ENCODE measurements around the gene NIN.

The NIN gene

GRCh38 chr14:50830932-50831725 is at the start of gene NIN:
Gene NIN, minus strand, starts transcription at chr14:50831162. Its CDS starts 9,106 bp downstream, at chr14:50822056.
- peak in 1 of 3 donors; percentile 55 for DNase-seq (ENCODE audit: low read depth in 3 of 3, low spot score in 1 of 3)

DNA sequence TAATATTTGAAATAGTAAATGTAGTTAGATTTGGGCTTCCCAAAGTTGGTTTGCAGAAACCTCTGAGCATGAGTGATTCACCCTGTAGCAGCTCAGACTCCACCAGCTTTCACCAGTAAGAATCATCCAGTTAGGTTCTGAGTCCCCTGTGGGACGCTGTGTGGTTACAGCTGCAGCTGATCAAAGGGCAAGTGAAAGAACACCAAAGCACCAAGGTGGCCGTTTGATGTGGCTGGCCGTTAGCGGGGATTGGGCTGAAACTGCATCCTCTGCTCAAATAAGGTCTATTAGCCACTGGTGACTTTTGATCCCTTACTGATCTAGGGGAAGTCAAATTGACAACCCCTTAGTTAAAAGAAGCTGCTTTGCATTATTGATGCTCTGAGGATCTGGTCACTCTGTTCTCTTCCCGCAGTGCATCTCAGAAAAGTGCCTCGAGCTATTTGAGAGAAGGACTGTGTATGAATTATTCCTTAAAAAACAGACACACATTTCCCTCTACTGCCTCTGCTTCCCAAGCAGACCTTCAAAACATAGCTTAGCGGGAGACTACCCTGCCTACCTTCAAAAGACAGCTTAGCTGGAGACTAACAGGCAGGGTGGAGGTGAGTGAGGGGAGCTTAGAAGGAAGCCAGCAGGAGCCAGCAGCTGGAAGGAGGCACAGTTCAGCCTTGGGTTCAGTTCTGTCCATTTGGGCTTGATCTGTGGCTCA is 44.6 kb upstream of the NIN start:
- DNase-seq (ENCODE audit: low read depth in 3 of 3, low spot score in 1 of 3) = peak in 1 of 3 donors; percentile 15

- DNase-seq (ENCODE audit: low read depth in 3 of 3, low spot score in 1 of 3) = no peak
Observed at GRCh38 chr14:50874757-50875156, 43.8 kb upstream of the NIN start.

DNA sequence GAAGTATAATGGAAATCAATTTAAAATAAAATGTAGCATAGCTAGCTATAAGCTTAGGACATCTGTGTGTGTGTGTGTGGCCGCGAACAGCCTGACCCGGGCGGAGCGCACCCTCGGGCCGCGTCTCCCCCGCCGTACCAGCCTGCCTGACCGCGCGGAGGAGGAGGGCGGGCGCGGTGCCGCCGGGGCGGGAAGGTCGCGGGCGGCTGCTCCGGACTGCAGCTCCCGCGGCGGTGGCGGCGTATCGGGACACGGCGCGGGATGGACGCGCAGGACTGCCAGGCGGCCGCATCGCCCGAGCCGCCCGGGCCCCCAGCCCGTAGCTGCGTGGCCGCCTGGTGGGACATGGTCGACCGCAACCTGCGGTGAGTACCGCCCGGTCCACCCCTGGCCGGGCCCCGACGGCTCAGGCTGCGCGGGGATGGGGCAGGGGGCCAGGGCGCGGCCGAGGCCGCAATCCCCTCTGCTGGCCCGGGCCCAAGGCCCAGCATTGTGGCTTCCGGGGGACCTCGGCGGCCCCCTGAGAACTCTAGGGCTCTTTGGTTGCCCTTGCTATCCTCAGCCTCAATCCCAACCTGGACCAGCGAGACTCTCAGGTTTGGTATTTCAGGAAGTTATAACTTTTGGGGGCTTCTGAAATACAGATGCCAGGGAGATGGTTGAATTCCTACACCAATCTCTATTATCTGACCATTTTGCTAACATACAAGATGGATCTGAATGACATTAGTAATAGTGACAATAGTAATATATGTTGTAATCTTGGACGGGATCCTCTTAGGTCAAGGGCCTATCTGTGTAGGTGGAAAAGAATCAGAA is 41.2 kb upstream of the NIN start, which contains the start of gene ABHD12B:
TSS of gene ABHD12B (plus strand) at position 140 of the 819 bp plus-strand sequence. CDS start at position 262, 122 bp downstream.
- no peak for DNase-seq (ENCODE audit: low read depth in 3 of 3, low spot score in 1 of 3)

DNA sequence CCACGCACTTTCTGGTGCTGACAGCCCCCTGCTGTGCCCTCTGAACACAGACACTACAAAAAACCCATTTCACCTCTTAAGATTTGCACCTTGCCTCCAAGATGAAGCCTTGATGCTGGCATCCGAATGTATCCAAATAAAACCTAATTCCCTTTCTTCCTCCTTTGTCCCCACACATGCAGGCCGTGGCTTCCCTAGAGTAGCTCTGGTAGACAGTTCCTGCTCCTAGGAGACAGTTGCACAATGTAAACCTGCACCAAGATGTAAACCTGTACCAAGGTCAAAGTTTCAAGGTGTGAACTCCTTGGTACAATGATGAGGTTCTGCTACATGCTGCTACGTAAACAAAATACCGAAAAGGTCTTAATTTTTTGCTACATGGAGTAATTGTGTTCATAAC is 40.3 kb upstream of the NIN start:
- DNase-seq (ENCODE audit: low read depth in 3 of 3, low spot score in 1 of 3) = no peak

GRCh38 chr14:50865391-50866076 is 34.6 kb upstream of the NIN start:
- no peak for DNase-seq (ENCODE audit: low read depth in 3 of 3, low spot score in 1 of 3)

GRCh38 chr14:50864946-50865345 is 34.0 kb upstream of the NIN start:
- no peak for DNase-seq (ENCODE audit: low read depth in 3 of 3, low spot score in 1 of 3)

DNA sequence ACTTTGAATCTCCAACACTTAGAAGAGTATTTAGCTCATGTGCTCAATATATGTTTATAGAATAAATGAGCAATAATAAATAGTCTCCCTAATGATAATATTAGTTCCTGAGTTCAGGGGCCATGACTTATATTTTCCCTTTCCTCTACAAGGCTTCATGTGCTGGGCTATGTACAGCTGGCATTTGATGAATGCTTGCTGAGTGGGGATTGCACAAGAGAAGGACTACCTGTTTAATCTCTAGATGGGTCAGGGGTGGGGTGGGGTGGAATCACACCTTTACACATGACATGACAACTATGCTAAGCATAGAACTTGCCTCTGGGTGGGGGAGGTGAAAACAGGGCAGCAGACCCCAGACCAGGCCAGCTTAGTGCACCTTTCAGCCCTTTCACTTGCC is 33.3 kb upstream of the NIN start:
- DNase-seq (ENCODE audit: low read depth in 3 of 3, low spot score in 1 of 3) = no peak

DNA sequence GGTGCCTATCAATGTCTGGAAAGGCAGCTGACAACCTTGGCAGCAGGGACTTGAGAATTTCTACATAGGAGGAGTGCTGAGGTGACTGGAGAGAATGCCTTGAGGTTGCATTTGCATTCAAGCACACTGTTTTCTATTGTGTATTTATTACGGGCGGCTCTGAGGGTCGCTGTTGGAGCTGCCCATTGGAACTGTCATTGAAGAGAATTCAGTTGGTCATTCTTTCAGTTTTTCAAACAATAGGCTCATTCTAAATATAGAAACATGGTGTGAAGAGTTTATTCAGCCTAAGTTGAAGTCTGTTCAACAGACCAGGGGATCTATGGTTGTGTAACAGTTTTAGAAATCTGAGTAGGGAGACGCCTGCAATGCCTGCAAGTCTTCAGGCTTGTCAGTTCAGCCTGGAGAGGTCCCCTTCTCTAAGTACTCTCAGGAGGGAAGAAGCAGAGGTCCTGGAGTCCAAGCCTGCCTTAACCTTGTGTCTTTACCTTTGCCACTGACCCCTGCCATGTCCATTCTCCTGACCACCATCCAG is 31.1 kb upstream of the NIN start:
- no peak for DNase-seq (ENCODE audit: low read depth in 3 of 3, low spot score in 1 of 3)

- DNase-seq (ENCODE audit: low read depth in 3 of 3, low spot score in 1 of 3) = peak; percentile 75 to 84 (median 76)
Observed at GRCh38 chr14:50860478-50861086, 29.6 kb upstream of the NIN start.

GRCh38 chr14:50859296-50859624 is 28.3 kb upstream of the NIN start:
- no peak for DNase-seq (ENCODE audit: low read depth in 3 of 3, low spot score in 1 of 3)

DNA sequence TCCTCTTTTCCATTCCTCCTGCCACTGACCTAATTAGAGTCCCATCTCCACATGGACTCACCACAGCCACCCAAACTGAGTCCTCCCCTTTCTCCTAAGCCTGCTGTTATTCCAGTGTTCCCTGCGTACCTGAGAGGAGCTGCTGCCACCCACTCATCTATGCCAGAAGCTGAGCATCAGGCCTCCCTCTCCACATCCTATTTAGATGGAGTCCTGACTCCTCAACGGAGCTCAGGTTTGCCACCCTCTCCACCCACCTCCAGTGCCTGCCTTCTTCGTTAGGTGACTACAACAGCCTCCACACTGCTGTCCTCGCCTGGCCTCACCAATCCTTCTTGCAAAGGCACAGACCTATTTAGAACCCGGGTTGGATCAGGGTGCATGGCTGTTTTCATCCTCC is 25.7 kb upstream of the NIN start:
- no peak for DNase-seq (ENCODE audit: low read depth in 3 of 3, low spot score in 1 of 3)

GRCh38 chr14:50855558-50855957 is 24.6 kb upstream of the NIN start:
- no peak for DNase-seq (ENCODE audit: low read depth in 3 of 3, low spot score in 1 of 3)

DNA sequence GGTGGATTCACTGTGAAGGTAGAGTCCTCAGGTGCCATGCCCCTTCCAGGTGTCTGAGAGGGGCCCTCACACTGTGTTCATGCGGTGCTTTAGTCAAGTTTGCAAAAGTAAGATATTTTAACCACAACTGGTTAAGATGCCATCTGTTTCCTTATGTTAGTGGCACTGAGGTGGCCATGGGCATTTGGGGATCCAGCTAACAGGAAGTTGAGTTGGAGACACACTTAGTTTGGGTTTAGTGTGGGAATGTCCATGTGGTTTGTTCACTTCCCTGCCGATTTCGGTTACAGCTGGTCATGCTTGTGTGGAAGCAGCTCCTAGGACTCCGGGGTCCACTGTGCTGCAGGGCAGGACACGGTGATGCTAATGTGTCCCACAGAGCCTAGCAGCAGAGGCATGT is 23.6 kb upstream of the NIN start:
- DNase-seq (ENCODE audit: low read depth in 3 of 3, low spot score in 1 of 3) = no peak

DNA sequence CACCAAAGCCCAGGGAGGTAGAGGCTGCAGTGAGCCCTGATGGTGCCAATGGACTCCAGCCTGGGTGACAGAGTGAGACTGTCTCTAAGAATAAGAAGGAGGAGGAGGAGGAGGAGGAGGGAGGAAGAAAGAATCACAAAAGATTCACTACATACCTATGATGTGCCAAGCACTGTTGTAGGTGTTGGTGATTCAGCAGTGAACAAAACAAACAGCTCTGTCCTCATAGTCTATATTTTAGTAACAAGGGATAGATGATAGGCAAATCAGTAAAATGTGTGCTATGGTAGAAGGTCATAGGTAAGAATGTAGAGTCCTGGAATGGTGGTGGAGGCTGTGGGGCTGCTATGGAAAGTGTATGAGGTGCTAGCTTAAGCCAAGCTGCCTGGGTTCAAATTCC is 22.9 kb upstream of the NIN start:
- no peak for DNase-seq (ENCODE audit: low read depth in 3 of 3, low spot score in 1 of 3)

DNA sequence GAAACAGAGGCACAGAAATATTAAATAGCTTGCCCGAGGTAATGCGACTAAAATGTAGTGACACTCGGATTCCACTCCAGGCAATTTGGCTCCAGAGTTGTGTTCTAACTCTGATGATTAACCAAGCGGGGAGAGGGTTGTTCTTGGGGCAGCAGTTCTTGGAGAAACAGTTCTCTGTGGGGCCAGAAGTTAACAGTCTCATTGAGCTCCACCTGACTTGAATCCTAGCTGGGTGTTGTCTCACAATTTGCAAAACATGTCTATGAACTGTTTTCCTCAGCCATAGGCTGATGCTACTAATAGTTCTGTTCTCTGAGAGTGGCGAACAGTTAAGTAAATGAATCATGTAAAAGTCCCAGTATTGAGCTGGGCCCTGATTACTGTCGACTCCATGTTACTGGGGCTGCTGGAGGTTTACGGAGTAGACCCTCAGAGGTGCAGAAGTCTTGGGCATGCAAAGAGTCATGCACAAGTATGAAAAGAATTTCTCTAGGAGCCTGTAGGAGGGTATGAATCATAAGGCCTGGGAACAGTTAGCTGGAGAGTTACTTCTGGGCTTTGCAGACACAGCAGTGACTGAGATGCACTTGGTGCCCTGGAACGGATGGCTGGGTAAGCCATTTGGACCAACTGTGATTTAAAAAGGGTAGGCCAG is 15.4 kb upstream of the NIN start:
- no peak for DNase-seq (ENCODE audit: low read depth in 3 of 3, low spot score in 1 of 3)

DNA sequence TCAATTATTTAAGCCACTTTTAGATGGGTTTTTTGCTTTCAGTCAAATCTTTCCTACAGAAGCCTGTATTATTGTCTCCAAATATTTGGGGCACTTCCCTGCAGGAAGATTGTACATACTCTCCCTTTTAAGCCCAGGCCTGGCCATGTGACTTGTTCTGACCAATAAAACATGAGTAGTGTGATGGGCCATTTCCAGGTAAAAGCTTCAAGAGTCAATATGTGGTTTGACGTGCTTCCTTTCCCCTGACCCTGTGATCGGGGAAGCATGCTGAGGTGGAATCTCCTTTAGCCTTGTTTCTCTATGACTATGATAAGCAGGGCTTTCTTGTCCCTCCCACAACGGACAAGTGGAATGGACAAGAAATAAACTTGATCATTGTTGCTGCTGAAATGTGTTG is 14.2 kb upstream of the NIN start:
- DNase-seq (ENCODE audit: low read depth in 3 of 3, low spot score in 1 of 3) = no peak

GRCh38 chr14:50844391-50844790 is 13.4 kb upstream of the NIN start:
- DNase-seq (ENCODE audit: low read depth in 3 of 3, low spot score in 1 of 3) = no peak

- no peak for DNase-seq (ENCODE audit: low read depth in 3 of 3, low spot score in 1 of 3)
Observed at GRCh38 chr14:50839691-50840090, 8.7 kb upstream of the NIN start.

- no peak for DNase-seq (ENCODE audit: low read depth in 3 of 3, low spot score in 1 of 3)
Observed at GRCh38 chr14:50839048-50839447, 8.1 kb upstream of the NIN start.
